HUES6 (cell line): ENCODE results near the gene ERBB2.

ENCODE experiments used
- H3K27ac ChIP-seq: 2 replicates; pipeline ENCODE4 v1.7.0; 2013; ENCODE audit warnings: low read depth, mild to moderate bottlenecking, low read length, inconsistent platforms
- H3K27me3 ChIP-seq: 2 replicates; pipeline ENCODE4 v1.6.1; 2013; ENCODE audit warnings: low read length; ENCODE audit not compliant: control insufficient read depth, insufficient read depth
- H3K36me3 ChIP-seq: 2 replicates; pipeline ENCODE4 v1.6.1; 2013; ENCODE audit warnings: low read length; ENCODE audit not compliant: control insufficient read depth, insufficient read depth
- H3K4me1 ChIP-seq: 2 replicates; pipeline ENCODE4 v1.6.1; 2013; ENCODE audit warnings: low read length; ENCODE audit not compliant: control insufficient read depth, insufficient read depth
- H3K4me3 ChIP-seq: 2 replicates; pipeline ENCODE4 v1.5.1; 2013; ENCODE audit warnings: low read depth, low read length
- H3K9ac ChIP-seq: one replicate; pipeline ENCODE4 v1.6.1; 2013; ENCODE audit warnings: mild to moderate bottlenecking, low read length
- H3K9me3 ChIP-seq: 2 replicates; pipeline ENCODE4 v1.6.1; 2013; ENCODE audit warnings: low read depth, low read length; ENCODE audit not compliant: control insufficient read depth, insufficient read depth

The ERBB2 gene

GRCh38 chr17:39660011-39660360 is 39.9 kb upstream of the ERBB2 start:
- no peak overlapping the region for H3K27ac ChIP-seq
- no peaks in the 10 kb centered on the region for H3K9me3 ChIP-seq
- H3K4me1 ChIP-seq: peaks cover 21% of the 10 kb centered on the region
- no peak overlapping the region for H3K9ac ChIP-seq
- H3K27me3 ChIP-seq: no peaks in the 10 kb centered on the region; the same call in 1 of the 2 replicates
- no peak overlapping the region for H3K4me3 ChIP-seq
- peaks cover 26% of the 10 kb centered on the region for H3K36me3 ChIP-seq

GRCh38 chr17:39660397-39661385 is 39.2 kb upstream of the ERBB2 start:
- no peak overlapping the region for H3K27ac ChIP-seq
- H3K27me3 ChIP-seq: peaks cover 1% of the 10 kb centered on the region
- no peak overlapping the region for H3K9ac ChIP-seq
- H3K4me3 ChIP-seq: no peak overlapping the region
- peaks cover 26% of the 10 kb centered on the region for H3K36me3 ChIP-seq
- H3K4me1 ChIP-seq: peaks cover 28% of the 10 kb centered on the region
- H3K9me3 ChIP-seq: no peaks in the 10 kb centered on the region

GRCh38 chr17:39661744-39662541 is 37.9 kb upstream of the ERBB2 start:
- Histone ChIP-seq H3K9ac (no peak overlapping the region), H3K4me3 (no peak overlapping the region), H3K36me3 (peaks cover 26% of the 10 kb centered on the region), H3K4me1 (peaks cover 41% of the 10 kb centered on the region), H3K27me3 (peaks cover 14% of the 10 kb centered on the region), H3K9me3 (no peaks in the 10 kb centered on the region), H3K27ac (no peak overlapping the region)

- H3K27me3 ChIP-seq: peaks cover 22% of the 10 kb centered on the region
- no peak overlapping the region for H3K27ac ChIP-seq
- no peak overlapping the region for H3K9ac ChIP-seq
- H3K4me1 ChIP-seq: peaks cover 45% of the 10 kb centered on the region
- peaks cover 26% of the 10 kb centered on the region for H3K36me3 ChIP-seq
- no peak overlapping the region for H3K4me3 ChIP-seq
- H3K9me3 ChIP-seq: no peaks in the 10 kb centered on the region
These were observed 37.1 kb upstream of the ERBB2 start for GRCh38 chr17:39662551-39663339.

- Histone ChIP-seq H3K36me3 (peaks cover 26% of the 10 kb centered on the region), H3K4me3 (peak overlapping the region; percentile 52; the same call in 1 of the 2 replicates)
These were observed 36.5 kb upstream of the ERBB2 start for GRCh38 chr17:39663340-39663687.

GRCh38 chr17:39663688-39664580 is 35.9 kb upstream of the ERBB2 start:
- Histone ChIP-seq H3K27ac (no peak overlapping the region), H3K4me3 (peak overlapping the region; percentile 52), H3K9ac (peak overlapping the region; percentile 14), H3K9me3 (no peaks in the 10 kb centered on the region), H3K4me1 (peaks cover 49% of the 10 kb centered on the region), H3K27me3 (peaks cover 31% of the 10 kb centered on the region), H3K36me3 (peaks cover 22% of the 10 kb centered on the region)

More at GRCh38 chr17:39663340-39663687, 36.5 kb upstream of the ERBB2 start:
- Histone ChIP-seq H3K9ac (no peak overlapping the region), H3K27ac (no peak overlapping the region), H3K9me3 (no peaks in the 10 kb centered on the region), H3K4me1 (peaks cover 45% of the 10 kb centered on the region), H3K27me3 (peaks cover 26% of the 10 kb centered on the region)

GRCh38 chr17:39664581-39665561 is 35.0 kb upstream of the ERBB2 start, which contains the start of gene TCAP:
TSS of gene TCAP (plus strand) at chr17:39665349. CDS start at chr17:39665360, 11 bp downstream.
- Histone ChIP-seq H3K9me3 (no peaks in the 10 kb centered on the region), H3K27ac (no peak within 1 kb of the TSS), H3K36me3 (peaks cover 20% of the 10 kb centered on the region), H3K27me3 (peaks cover 40% of the 10 kb centered on the region), H3K4me1 (peaks cover 49% of the 10 kb centered on the region), H3K4me3 (peak within 1 kb of the TSS; percentile 52), H3K9ac (no peak within 1 kb of the TSS)

- Histone ChIP-seq H3K27ac (no peak overlapping the region), H3K9me3 (no peaks in the 10 kb centered on the region), H3K4me3 (no peak overlapping the region), H3K27me3 (peaks cover 40% of the 10 kb centered on the region), H3K4me1 (peaks cover 49% of the 10 kb centered on the region), H3K36me3 (peaks cover 12% of the 10 kb centered on the region), H3K9ac (no peak overlapping the region)
These were observed 34.1 kb upstream of the ERBB2 start for GRCh38 chr17:39665642-39666224.

GRCh38 chr17:39666231-39666600 is 33.6 kb upstream of the ERBB2 start:
- Histone ChIP-seq H3K9me3 (no peaks in the 10 kb centered on the region), H3K9ac (no peak overlapping the region), H3K4me3 (no peak overlapping the region), H3K27ac (no peak overlapping the region), H3K36me3 (peaks cover 8% of the 10 kb centered on the region), H3K4me1 (peaks cover 49% of the 10 kb centered on the region), H3K27me3 (peaks cover 40% of the 10 kb centered on the region)
